ENCODE measurements around the gene TAF7.
"Not testable (repeated sequence)": the region's sequence is repeated elsewhere in the genome, so short reads cannot be mapped to it uniquely, and the experiment has no call there.

Gene TAF7

DNA sequence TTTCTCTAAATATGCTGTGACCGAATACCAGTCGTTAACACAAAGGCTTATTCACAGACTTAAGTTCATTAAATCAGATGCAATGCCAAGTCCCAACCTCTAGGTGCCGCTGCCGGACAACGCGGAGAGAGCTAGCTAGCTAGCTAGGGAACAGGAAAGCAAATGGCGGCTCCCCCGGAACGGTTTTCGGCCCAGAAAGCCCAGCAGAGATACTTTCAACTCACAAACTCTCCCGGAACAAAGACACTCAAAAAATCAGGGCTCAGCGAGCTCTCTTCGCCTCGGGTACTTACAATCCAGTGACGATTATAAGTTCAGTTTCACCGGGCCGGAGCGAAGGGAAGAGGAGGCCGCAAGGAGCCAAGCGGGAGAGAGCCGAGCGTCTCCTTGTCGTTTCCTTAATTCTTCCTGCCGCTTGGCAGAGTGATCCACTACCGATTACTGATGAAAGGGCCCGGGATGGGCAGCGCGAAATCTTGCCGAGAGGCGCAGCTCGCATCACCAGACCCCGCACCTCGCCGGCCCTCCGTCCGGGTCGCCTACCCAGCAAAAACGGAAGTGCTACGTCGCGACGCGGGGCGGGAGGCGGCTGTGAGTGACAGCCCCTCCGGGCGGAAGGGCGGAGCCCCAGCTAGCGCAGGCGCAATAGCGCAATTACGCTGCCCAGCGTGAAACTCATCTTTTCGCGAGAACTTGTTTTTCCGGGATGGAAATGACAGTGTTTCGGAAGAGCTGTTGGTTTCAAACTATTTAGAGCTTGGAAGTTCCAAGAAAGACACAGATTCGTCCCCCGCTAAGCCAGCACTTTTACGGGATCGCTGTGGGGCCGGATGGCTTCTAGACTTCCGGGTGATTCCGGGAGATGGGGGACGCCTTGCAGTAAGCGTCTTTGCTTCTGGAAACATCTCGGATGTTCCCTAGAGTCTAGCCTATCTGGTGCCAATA, at the start of gene TAF7:
Gene TAF7 (minus strand): TSS at position 560 of the 945 bp plus-strand sequence. CDS start 740 bp downstream, outside the sequence.
- peak; percentile 95 for DNase-seq

GRCh38 chr5:141366016-141366896, 45.7 kb upstream of the TAF7 start:
- DNase-seq = no peak

DNA sequence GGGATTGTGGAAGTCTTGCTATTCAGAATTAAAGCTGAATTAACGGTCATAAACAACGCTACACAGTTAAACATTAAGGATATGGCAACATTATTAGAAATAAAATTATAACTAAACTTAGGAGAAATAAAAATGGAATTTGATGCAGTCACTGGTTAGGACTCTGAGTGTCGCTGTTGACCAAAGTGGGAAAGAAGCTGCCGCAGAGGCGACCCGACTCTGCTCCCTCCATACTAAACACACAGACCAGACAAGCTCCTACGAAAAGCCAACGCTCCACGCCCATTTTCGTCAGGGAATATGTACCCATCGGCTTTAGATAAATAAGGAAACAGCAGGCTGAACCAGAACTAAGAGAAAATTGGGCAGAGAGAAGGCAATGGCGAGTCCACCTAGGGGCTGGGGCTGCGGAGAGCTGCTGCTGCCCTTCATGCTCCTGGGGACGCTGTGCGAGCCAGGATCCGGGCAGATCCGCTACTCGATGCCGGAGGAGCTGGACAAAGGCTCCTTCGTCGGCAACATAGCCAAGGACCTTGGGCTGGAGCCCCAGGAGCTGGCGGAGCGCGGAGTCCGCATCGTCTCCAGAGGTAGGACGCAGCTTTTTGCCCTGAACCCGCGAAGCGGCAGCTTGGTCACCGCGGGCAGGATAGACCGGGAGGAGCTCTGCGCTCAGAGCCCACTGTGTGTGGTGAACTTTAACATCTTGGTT, 43.5 kb upstream of the TAF7 start, which contains the start of gene PCDHGA5:
Gene PCDHGA5 (plus strand): TSS at position 211 of the 709 bp plus-strand sequence. CDS start 169 bp downstream, at position 380.
- no peak for DNase-seq

DNA sequence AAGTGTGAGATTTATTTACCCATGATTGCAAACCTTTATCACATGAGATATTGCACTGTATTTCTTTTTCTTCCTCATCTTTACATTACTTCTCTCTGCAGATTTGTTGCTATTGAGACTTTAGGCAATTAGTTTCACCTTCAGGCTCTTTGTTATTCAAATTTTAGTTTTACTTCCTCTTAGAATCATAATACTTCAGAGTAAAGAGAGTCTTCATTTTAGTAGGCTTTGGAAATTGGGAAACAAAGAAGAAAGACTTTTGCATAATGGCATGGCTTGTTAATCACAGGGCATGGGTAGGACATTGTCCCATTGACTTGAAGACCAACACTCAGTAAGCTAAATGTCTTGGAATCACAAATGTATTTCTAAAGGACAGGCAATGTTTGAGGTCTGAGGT, 42.1 kb upstream of the TAF7 start:
- no peak for DNase-seq

DNA sequence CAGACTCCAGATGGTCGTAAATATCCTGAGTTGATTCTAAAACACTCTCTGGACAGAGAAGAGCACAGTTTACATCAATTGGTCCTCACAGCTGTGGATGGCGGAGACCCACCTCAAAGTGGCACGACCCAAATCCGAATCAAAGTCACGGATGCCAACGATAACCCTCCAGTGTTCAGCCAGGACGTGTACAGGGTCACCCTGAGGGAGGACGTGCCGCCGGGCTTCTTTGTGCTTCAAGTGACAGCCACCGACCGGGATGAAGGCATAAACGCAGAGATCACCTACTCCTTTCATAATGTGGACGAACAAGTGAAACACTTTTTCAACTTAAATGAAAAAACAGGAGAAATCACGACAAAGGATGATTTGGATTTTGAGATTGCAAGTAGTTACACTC, 40.1 kb upstream of the TAF7 start:
- DNase-seq = no peak

- DNase-seq = peak; percentile 48
Observed at GRCh38 chr5:141359790-141360426, 39.3 kb upstream of the TAF7 start, which contains the start of gene PCDHGB2. Gene PCDHGB2, plus strand, starts transcription at chr5:141359994. Its CDS starts 142 bp downstream, at chr5:141360136.

GRCh38 chr5:141356950-141357349, 36.4 kb upstream of the TAF7 start:
- no peak for DNase-seq

GRCh38 chr5:141356133-141356532, 35.5 kb upstream of the TAF7 start:
- DNase-seq = no peak

DNA sequence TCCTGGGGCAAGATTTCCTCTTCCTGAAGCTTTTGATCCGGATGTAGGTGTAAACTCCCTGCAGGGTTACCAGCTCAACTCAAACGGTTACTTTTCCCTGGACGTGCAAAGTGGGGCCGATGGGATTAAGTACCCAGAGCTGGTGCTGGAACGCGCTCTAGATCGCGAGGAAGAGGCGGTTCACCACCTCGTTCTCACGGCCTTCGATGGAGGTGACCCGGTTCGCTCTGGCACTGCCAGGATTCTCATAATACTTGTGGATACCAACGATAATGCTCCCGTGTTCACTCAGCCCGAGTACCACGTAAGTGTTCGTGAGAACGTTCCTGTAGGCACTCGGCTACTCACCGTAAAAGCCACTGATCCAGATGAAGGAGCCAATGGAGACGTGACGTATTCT, 35.1 kb upstream of the TAF7 start:
- DNase-seq = no peak

DNA sequence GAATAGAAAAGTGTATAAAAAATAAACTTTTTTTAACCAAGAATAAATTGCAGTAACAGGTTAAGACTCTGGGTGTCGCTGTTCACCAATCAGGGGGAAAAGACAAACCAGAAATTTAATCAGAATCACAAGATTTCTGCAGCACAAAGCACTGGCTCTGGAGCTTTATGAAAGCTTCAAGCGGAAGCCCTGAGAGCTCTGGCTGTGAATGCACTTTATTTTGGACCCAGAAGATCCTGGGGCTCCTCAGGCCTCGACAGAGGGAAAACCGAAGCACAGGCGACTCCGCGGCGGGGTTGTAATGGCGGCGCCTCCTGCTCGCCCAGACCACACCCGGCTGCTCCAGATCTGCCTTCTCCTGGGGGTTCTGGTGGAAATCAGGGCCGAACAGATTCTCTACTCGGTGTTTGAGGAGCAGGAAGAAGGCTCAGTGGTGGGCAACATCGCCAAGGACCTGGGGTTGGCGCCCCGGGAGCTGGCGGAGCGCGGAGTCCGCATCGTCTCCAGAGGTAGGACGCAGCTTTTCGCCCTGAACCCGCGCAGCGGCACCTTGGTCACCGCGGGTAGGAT, 34.4 kb upstream of the TAF7 start, which contains the start of gene PCDHGA4:
Gene PCDHGA4 (plus strand): TSS at position 122 of the 570 bp plus-strand sequence. CDS start 87 bp downstream, at position 209.
- DNase-seq = peak; percentile 24

- DNase-seq = no peak
Observed at GRCh38 chr5:141351591-141351990, 31.0 kb upstream of the TAF7 start.

DNA sequence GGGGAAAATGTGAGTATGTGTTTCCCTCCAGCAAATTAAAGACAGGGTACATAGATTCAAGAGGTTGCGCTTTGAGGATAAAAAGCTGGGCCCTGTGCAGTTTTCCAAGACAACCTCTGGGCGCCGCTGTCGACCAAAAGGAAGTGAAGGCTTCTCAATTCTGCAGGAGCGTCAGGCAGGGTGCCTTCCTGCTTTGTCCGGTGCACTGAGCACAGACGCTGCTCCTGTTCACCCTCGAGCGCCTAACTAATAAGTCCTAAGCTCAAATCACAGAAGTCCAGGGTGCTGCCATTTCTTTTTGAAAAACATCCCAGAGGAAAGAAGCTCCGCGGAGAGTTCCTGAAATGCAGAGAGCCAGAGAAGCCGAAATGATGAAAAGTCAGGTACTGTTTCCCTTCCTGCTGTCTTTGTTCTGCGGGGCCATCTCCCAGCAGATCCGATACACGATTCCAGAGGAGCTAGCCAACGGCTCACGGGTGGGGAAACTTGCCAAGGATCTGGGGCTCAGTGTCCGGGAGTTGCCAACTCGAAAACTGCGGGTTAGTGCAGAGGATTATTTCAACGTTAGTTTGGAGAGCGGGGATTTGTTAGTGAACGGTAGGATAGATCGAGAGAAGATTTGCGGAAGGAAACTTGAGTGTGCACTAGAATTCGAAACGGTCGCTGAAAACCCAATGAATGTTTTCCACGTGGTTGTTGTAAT, 29.5 kb upstream of the TAF7 start, which contains the start of gene PCDHGB1:
Gene PCDHGB1 (plus strand): TSS at position 183 of the 703 bp plus-strand sequence. CDS start 162 bp downstream, at position 345.
- peak; percentile 44 for DNase-seq

GRCh38 chr5:141346017-141346416, 25.4 kb upstream of the TAF7 start:
- DNase-seq = not testable (repeated sequence)

- no peak for DNase-seq
Observed at GRCh38 chr5:141345327-141345726, 24.7 kb upstream of the TAF7 start.

GRCh38 chr5:141343953-141344463, 23.4 kb upstream of the TAF7 start:
- DNase-seq = no peak

- DNase-seq = no peak
Observed at GRCh38 chr5:141343242-141343952, 22.8 kb upstream of the TAF7 start, which contains the start of gene PCDHGA3. Gene PCDHGA3, plus strand, starts transcription at chr5:141343829. Its CDS starts 205 bp downstream, at chr5:141344034.

GRCh38 chr5:141342773-141343172, 22.2 kb upstream of the TAF7 start:
- no peak for DNase-seq

- not testable (repeated sequence) for DNase-seq
Observed at GRCh38 chr5:141340781-141341354, 20.3 kb upstream of the TAF7 start.

All from CD4-positive, alpha-beta T cell treated with Interleukin-10 for 1 hour (primary cell).